ENCODE results near the gene USP33. TPM values are rescaled to one million over a fixed set of nuclear protein-coding genes. Genes with fewer than 3 reads are reported as not detected.
A peak's percentile ranks its signal among the peaks of the same experiment; 100 is the strongest.

Gene USP33
- total and polyA plus RNA-seq, 8 donors = 17.3 to 174 (median 61.2) TPM

DNA sequence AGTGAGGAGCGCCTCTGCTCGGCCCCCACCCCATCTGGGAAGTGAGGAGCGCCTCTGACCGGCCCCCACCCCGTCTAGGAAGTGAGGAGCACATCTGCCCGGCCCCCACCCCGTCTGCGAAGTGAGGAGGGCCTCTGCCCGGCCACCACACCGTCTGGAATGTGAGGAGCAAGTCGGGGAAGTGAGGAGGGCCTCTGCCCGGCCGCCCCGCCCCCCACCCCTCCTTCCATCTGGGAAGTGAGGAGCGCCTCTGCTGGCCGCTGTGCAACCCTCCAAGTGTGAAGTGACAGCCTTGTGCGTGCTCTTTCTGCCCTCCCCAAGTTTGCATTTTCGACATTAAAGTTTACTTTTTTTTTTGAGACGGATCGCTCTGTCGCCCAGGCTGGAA is 72.1 kb downstream of the USP33 start:
- Histone ChIP-seq H3K9me3 (no peaks in the 10 kb centered on the region), H3K36me3 (peaks cover 0 to 26% (median 14%) of the 10 kb centered on the region in 4 donors), H3K27me3 (no peaks in the 10 kb centered on the region), H3K4me3 (peak overlapping the region; percentile 24 to 38 (median 32)), H3K4me1 (peaks cover 0 to 20% (median 11%) of the 10 kb centered on the region in 4 donors), H3K27ac (peak overlapping the region in 1 of 5 donors; percentile 4)
- TF ChIP-seq, protein P1, sequence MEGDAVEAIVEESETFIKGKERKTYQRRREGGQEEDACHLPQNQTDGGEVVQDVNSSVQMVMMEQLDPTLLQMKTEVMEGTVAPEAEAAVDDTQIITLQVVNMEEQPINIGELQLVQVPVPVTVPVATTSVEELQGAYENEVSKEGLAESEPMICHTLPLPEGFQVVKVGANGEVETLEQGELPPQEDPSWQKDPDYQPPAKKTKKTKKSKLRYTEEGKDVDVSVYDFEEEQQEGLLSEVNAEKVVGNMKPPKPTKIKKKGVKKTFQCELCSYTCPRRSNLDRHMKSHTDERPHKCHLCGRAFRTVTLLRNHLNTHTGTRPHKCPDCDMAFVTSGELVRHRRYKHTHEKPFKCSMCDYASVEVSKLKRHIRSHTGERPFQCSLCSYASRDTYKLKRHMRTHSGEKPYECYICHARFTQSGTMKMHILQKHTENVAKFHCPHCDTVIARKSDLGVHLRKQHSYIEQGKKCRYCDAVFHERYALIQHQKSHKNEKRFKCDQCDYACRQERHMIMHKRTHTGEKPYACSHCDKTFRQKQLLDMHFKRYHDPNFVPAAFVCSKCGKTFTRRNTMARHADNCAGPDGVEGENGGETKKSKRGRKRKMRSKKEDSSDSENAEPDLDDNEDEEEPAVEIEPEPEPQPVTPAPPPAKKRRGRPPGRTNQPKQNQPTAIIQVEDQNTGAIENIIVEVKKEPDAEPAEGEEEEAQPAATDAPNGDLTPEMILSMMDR (IDR thresholded peaks at IDR 0.05) = peak in 3 of 7 experiments; percentile 14 to 48 (median 39)
- TF ChIP-seq POLR2AphosphoS5 (IDR thresholded peaks at IDR 0.05) = no peak
- DNase-seq = peak in 1 of 2 donors; percentile 82
- WGBS, 5 donors = 24 to 45% (median 36%) methylated on average over 6 to 21 of the region's 21 CpGs
- intact Hi-C loops (cut with DNase I; ENCODE audit: low total_unique reads) = no loop called here

DNA sequence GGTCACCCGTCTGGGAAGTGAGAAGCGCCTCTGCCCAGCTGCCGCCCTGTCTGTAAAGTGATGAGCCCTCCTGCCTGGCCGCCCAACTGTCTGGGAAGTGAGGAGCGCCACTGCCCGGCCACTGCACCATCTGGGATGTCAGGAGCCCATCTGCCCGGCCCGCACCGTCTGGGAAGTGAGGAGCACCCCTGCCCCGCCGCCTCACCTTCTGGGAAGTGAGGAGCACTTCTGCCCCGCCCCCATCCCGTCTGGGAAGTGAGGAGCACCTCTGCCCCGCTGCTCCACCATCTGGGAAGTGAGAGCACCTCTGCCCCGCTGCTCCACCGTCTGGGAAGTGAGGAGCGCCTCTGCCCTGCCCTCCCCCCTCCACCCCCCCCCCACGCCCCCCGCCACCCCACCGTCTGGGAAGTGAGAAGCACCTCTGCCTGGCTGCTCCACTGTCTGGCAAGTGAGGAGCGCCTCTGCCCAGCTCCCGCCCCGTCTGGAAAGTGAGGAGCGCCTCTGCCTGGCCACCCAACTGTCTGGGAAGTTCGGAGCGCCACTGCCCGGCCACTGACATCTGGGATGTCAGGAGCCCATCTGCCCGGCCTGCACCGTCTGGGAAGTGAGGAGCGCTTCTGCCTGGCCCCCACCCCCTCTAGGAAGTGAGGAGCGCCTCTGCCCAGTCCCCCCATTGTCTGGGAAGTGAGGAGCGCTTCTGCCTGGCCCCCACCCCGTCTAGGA is 72.7 kb downstream of the USP33 start:
- Histone ChIP-seq H3K27ac (peak overlapping the region in 1 of 5 donors; percentile 4), H3K36me3 (peaks cover 0 to 21% (median 9%) of the 10 kb centered on the region in 4 donors), H3K9me3 (no peaks in the 10 kb centered on the region), H3K4me3 (peak overlapping the region in 3 of 4 donors; percentile 24 to 38 (median 33)), H3K4me1 (peaks cover 0 to 20% (median 11%) of the 10 kb centered on the region in 4 donors), H3K27me3 (no peaks in the 10 kb centered on the region)
- TF ChIP-seq POLR2A (IDR thresholded peaks at IDR 0.05) (no peak), EP300 (IDR thresholded peaks at IDR 0.05) (no peak), POLR2AphosphoS5 (IDR thresholded peaks at IDR 0.05) (no peak)
- TF ChIP-seq, protein P1 (IDR thresholded peaks at IDR 0.05) = no peak
- intact Hi-C loops (cut with DNase I; ENCODE audit: low total_unique reads) = no loop called here
- WGBS, 5 donors = 86 to 91% (median 89%) methylated on average over 16 to 33 of the region's 33 CpGs
- peak in 1 of 2 donors; percentile 9 for DNase-seq

DNA sequence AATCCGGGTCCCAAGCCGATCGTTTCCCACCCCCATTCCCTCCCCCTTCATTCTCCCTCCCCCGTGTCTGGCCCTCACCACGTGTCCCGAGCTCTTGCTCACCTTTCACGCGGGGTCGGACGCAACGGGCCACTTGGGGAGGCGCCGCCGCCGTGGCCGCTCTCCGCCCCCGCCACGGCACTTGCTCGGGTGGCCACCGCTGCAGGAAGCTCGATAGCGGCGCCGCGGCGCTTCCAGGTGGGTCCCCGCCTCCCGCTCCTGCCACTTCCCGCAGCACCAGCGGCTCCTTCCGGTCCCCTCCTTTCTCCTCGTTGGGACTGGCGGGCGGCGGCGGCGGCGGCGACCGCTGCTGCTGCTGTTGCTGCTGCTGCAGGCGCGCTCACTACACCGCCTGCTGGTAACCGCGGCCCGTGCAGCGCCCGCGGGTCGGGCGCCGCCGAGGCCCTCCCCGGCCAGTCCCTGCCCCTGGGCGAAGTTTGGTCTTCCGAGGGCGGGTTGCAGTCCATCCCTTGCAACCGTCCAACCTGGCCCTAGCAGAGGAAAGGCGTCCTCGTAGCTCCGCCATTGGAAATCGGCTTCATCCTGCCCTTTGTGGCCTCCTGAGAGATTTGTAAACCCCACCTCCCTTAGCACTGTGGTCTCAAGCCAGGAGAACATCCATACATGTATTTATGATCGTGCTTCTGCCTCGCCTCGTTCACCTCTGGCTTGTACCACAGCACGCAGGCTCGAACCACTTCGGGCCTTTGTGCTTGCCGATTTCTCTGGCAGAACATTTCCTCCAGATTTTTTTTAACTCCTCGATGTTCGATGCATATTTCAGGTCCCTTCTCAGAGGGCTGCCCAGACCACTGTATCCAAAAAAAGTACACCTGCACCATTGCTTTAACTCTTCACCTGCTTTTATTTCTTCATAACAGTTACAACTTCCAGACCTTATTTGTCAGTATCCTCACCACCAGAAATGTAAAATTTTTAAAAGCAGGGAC is 76.2 kb downstream of the USP33 start:
- peak overlapping the region; percentile 91 to 99 (median 96) for H3K27ac ChIP-seq
- 0 to 1% (median 1%) methylated on average over 54 to 72 of the region's 72 CpGs for WGBS, 5 donors
- H3K4me1 ChIP-seq = peaks cover 15 to 55% (median 40%) of the 10 kb centered on the region in 4 donors
- no peaks in the 10 kb centered on the region for H3K9me3 ChIP-seq
- no peaks in the 10 kb centered on the region for H3K27me3 ChIP-seq
- intact Hi-C loops (cut with DNase I; ENCODE audit: low total_unique reads) = no loop called here
- peak overlapping the region; percentile 83 to 91 (median 88) for H3K4me3 ChIP-seq
- TF ChIP-seq, protein P1 (IDR thresholded peaks at IDR 0.05) = peak in 5 of 7 experiments; percentile 65 to 95 (median 87)
- TF ChIP-seq EP300 (IDR thresholded peaks at IDR 0.05) (no peak), POLR2AphosphoS5 (IDR thresholded peaks at IDR 0.05) (peak; percentile 22 to 87 (median 76)), POLR2A (IDR thresholded peaks at IDR 0.05) (peak in 1 of 4 donors; percentile 7)
- no peaks in the 10 kb centered on the region for H3K36me3 ChIP-seq
- DNase-seq = peak; percentile 93 to 98
